ENCODE results near the gene TAS2R41. TPM values are rescaled to one million over a fixed set of nuclear protein-coding genes. Genes with fewer than 3 reads are reported as not detected.

The TAS2R41 gene
- total RNA-seq, 5 donors from 2014 or later (not counting 1 experiment from before 2014, with no cell fraction given), result 0.28 to 2.5 (median 0.93) TPM

DNA sequence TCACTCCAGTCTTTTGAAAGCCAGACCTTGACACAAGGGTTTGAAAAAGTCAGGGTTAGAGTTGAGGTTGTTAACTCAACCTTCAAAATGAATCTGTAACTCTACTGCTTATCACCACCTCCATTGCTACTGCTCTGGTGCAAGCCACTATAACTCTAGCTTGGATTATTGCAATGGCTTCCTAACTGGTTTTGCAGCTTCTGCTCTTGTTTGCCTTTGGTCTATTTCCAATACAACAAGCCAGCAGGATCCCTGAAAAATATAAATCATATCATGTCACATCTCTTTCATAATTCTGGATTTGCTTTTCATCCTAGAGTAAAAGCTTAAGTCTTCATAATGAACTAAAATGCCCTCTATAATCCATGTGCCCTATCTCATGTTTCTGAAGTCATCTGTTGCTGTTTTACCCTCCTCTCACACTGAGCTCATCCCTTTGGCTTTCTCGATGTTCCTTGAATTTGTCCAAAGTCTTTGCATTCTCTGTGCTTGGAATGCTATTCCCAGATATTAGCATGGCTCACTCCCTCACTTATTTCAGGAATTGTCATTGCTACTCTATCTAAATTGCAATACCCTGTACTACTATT is 23.5 kb upstream of the TAS2R41 start:
- H3K27ac Mint-ChIP-seq, result no peak overlapping the region
- ChIA-PET POLR2A (no interaction called here), CTCF (no interaction called here)
- H3K4me3 Mint-ChIP-seq, result no peak overlapping the region
- 88% methylated on average over 1 of the region's 1 CpG for WGBS (ENCODE audit: insufficient coverage)
- Histone ChIP-seq H3K36me3 (ENCODE audit: control insufficient read depth in 2 of 2, extremely low read depth in 1 of 2, insufficient read depth in 1 of 2, low read length in 1 of 2) (no peaks in the 10 kb centered on the region), H3K4me3 (ENCODE audit: control insufficient read depth in 1 of 2, extremely low read depth in 1 of 2, low read length in 1 of 2) (no peak overlapping the region), H3K27ac (ENCODE audit: low read length) (no peak overlapping the region), H3K4me1 (ENCODE audit: control insufficient read depth in 1 of 2, extremely low read depth in 1 of 2, insufficient read depth in 2 of 2, low read length in 2 of 2) (peaks cover 0 to 2% of the 10 kb centered on the region in 2 experiments), H3K27me3 (replicated peaks in 1 of 2; ENCODE audit: control insufficient read depth in 2 of 2, extremely low read depth in 1 of 2, insufficient read depth in 2 of 2, low read length in 1 of 2) (peaks cover 0 to 4% of the 10 kb centered on the region in 2 experiments), H3K9me3 (no peaks in the 10 kb centered on the region)
- H3K9me3 Mint-ChIP-seq, result no peaks in the 10 kb centered on the region
- H3K27me3 Mint-ChIP-seq, result no peaks in the 10 kb centered on the region
- H3K36me3 Mint-ChIP-seq, result peaks cover 28% of the 10 kb centered on the region
- no peak for DNase-seq
- ATAC-seq (replicated peaks in 1 of 4), result no peak
- peaks cover 15 to 26% (median 25%) of the 10 kb centered on the region in 3 donors for H3K4me1 Mint-ChIP-seq

DNA sequence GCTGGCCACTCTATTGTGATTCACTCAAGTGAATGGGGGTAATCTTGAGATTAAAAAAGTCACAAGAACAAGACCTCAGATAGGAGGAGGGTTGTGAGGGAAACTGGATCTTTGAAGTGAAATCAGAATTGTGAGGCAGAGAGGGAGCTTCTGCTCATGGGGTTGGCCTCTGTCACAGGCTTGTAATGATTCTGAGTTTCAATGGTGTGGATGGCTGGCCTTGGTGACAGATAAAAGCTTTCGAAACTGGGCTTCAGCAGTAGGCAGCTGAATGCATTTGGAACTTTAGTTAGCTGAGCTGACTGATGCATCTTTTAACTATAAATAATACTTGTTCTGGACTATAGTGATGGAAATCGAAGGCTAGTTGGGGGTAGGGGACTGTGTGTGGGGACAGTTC is 22.2 kb upstream of the TAS2R41 start:
- Mint-ChIP-seq H3K4me1 (peaks cover 15 to 26% (median 25%) of the 10 kb centered on the region in 3 donors), H3K9me3 (peaks cover 0 to under 1% (median 0%) of the 10 kb centered on the region in 3 donors), H3K36me3 (peaks cover 31% of the 10 kb centered on the region), H3K27me3 (no peaks in the 10 kb centered on the region), H3K27ac (no peak overlapping the region), H3K4me3 (no peak overlapping the region)
- Histone ChIP-seq H3K27me3 (replicated peaks in 1 of 2; ENCODE audit: control insufficient read depth in 2 of 2, extremely low read depth in 1 of 2, insufficient read depth in 2 of 2, low read length in 1 of 2) (peaks cover 0 to 4% of the 10 kb centered on the region in 2 experiments), H3K27ac (ENCODE audit: low read length) (no peak overlapping the region), H3K36me3 (ENCODE audit: control insufficient read depth in 2 of 2, extremely low read depth in 1 of 2, insufficient read depth in 1 of 2, low read length in 1 of 2) (no peaks in the 10 kb centered on the region), H3K9me3 (no peaks in the 10 kb centered on the region), H3K4me3 (ENCODE audit: control insufficient read depth in 1 of 2, extremely low read depth in 1 of 2, low read length in 1 of 2) (no peak overlapping the region), H3K4me1 (ENCODE audit: control insufficient read depth in 1 of 2, extremely low read depth in 1 of 2, insufficient read depth in 2 of 2, low read length in 2 of 2) (peaks cover 0 to 2% of the 10 kb centered on the region in 2 experiments)
- no CpG with 5 or more reads among the region's 2 CpGs for WGBS (ENCODE audit: insufficient coverage)
- ATAC-seq (replicated peaks in 1 of 4) (no peak), DNase-seq (no peak)
- POLR2A ChIA-PET, result no interaction called here
- CTCF ChIA-PET, result no interaction called here

DNA sequence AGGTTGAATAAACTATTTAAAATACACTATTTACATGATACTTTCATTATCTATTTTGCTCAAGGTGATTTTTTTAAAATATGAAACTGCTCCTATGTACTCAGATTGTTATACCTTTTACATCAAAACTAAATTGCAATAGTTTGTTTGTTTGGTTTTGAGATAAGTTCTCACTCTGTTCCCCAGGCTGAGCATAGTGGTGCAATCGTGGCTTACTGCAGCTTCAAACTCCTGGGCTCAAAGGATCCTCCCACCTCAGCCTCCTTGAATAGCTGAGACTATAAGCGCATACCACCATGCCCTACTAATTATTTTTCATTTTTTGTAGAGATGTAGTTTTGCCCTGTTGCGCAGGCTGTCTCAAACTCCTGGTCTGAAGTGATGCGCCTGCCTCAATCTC is 21.7 kb upstream of the TAS2R41 start:
- Mint-ChIP-seq H3K9me3 (peaks cover 0 to 3% (median 0%) of the 10 kb centered on the region in 3 donors), H3K27me3 (no peaks in the 10 kb centered on the region), H3K36me3 (peaks cover 35% of the 10 kb centered on the region), H3K4me3 (no peak overlapping the region), H3K4me1 (peaks cover 15 to 26% (median 25%) of the 10 kb centered on the region in 3 donors), H3K27ac (no peak overlapping the region)
- Histone ChIP-seq H3K27ac (ENCODE audit: low read length) (no peak overlapping the region), H3K4me1 (ENCODE audit: control insufficient read depth in 1 of 2, extremely low read depth in 1 of 2, insufficient read depth in 2 of 2, low read length in 2 of 2) (peaks cover 0 to 2% of the 10 kb centered on the region in 2 experiments), H3K4me3 (ENCODE audit: control insufficient read depth in 1 of 2, extremely low read depth in 1 of 2, low read length in 1 of 2) (no peak overlapping the region), H3K36me3 (ENCODE audit: control insufficient read depth in 2 of 2, extremely low read depth in 1 of 2, insufficient read depth in 1 of 2, low read length in 1 of 2) (no peaks in the 10 kb centered on the region), H3K27me3 (replicated peaks in 1 of 2; ENCODE audit: control insufficient read depth in 2 of 2, extremely low read depth in 1 of 2, insufficient read depth in 2 of 2, low read length in 1 of 2) (peaks cover 0 to 4% of the 10 kb centered on the region in 2 experiments), H3K9me3 (no peaks in the 10 kb centered on the region)
- ATAC-seq (replicated peaks in 1 of 4) (no peak), DNase-seq (no peak)
- POLR2A ChIA-PET, result no interaction called here
- CTCF ChIA-PET, result no interaction called here
- no CpG with 5 or more reads among the region's 4 CpGs for WGBS (ENCODE audit: insufficient coverage)

DNA sequence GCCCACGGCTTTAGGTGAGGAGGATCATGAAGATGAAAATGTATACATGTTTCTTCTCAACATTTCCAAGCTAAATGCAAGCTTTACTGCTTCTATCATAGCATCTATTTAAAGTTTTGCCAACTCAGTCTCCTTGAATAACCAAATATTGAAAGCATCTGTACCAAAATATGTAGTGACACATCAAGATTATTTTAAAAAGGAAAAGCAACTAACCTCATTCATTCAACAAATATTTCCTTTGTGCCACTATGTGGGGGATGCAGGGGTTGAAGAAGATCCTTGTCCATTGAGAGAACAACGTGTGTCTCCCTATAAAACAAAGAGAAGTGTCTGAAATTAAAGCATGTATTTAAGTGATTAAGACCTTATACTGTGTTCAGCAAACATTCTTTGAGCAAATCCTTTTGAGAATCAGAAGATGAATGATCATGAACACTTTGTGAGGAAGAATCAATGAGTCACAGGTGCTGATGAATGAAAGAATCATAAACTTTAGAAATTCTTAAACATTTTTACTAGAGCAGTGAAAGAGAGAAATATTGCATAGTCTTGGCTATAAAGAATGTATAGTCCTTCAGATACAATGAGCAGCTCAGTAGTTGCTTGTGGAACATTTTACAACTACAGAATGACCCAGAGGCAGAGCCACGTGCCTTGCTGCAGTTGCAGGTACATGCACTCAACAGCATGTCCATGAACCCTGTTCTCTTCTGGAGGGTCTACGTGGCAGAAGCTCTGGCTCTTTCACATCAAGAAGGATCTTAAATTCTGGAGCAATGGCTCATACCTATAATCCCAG is 20.5 kb upstream of the TAS2R41 start:
- Histone ChIP-seq H3K36me3 (ENCODE audit: control insufficient read depth in 2 of 2, extremely low read depth in 1 of 2, insufficient read depth in 1 of 2, low read length in 1 of 2) (no peaks in the 10 kb centered on the region), H3K27ac (ENCODE audit: low read length) (no peak overlapping the region), H3K27me3 (replicated peaks in 1 of 2; ENCODE audit: control insufficient read depth in 2 of 2, extremely low read depth in 1 of 2, insufficient read depth in 2 of 2, low read length in 1 of 2) (peaks cover 0 to 4% of the 10 kb centered on the region in 2 experiments), H3K9me3 (no peaks in the 10 kb centered on the region), H3K4me1 (ENCODE audit: control insufficient read depth in 1 of 2, extremely low read depth in 1 of 2, insufficient read depth in 2 of 2, low read length in 2 of 2) (peaks cover 0 to 2% of the 10 kb centered on the region in 2 experiments), H3K4me3 (ENCODE audit: control insufficient read depth in 1 of 2, extremely low read depth in 1 of 2, low read length in 1 of 2) (no peak overlapping the region)
- H3K4me1 Mint-ChIP-seq, result peaks cover 15 to 23% (median 21%) of the 10 kb centered on the region in 3 donors
- no peak for DNase-seq
- H3K4me3 Mint-ChIP-seq, result no peak overlapping the region
- no peak overlapping the region for H3K27ac Mint-ChIP-seq
- WGBS (ENCODE audit: insufficient coverage), result 68% methylated on average over 2 of the region's 4 CpGs
- H3K27me3 Mint-ChIP-seq, result no peaks in the 10 kb centered on the region
- POLR2A ChIA-PET, result no interaction called here
- peaks cover 31% of the 10 kb centered on the region for H3K36me3 Mint-ChIP-seq
- no peak for ATAC-seq (replicated peaks in 1 of 4)
- H3K9me3 Mint-ChIP-seq, result peaks cover 0 to 9% (median 0%) of the 10 kb centered on the region in 3 donors
- CTCF ChIA-PET, result no interaction called here

DNA sequence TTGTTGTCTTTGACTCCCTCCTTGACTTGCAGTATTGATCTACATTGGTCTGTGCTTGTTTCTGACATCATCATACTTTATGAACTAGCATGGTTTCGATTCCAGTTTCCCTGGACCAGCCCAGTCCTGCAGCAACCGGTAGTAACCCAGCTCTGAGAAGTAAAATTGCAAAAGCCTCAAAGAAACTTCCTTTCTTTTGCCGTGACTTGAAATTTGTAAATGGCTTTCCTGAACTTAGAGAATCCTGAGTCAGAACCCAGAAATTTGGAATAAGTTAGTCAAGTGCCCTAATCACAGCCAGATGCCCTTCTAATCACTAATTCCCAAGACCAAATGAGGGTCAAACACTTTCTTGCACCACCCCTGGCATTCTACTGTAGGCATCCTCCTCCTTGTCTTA is 19.4 kb upstream of the TAS2R41 start:
- H3K36me3 ChIP-seq (ENCODE audit: control insufficient read depth in 2 of 2, extremely low read depth in 1 of 2, insufficient read depth in 1 of 2, low read length in 1 of 2), result no peaks in the 10 kb centered on the region
- no peaks in the 10 kb centered on the region for H3K9me3 ChIP-seq
- peaks cover 0 to 9% (median 0%) of the 10 kb centered on the region in 3 donors for H3K9me3 Mint-ChIP-seq
- H3K27ac ChIP-seq (ENCODE audit: low read length), result no peak overlapping the region
- H3K27me3 ChIP-seq (replicated peaks in 1 of 2; ENCODE audit: control insufficient read depth in 2 of 2, extremely low read depth in 1 of 2, insufficient read depth in 2 of 2, low read length in 1 of 2), result peaks cover 0 to 4% of the 10 kb centered on the region in 2 experiments
- CTCF ChIA-PET, result no interaction called here
- peaks cover 5 to 12% (median 10%) of the 10 kb centered on the region in 3 donors for H3K4me1 Mint-ChIP-seq
- no peaks in the 10 kb centered on the region for H3K4me1 ChIP-seq (ENCODE audit: control insufficient read depth in 1 of 2, extremely low read depth in 1 of 2, insufficient read depth in 2 of 2, low read length in 2 of 2)
- peaks cover 26% of the 10 kb centered on the region for H3K36me3 Mint-ChIP-seq
- no peak overlapping the region for H3K27ac Mint-ChIP-seq
- no peak overlapping the region for H3K4me3 Mint-ChIP-seq
- ATAC-seq (replicated peaks in 1 of 4) (no peak), DNase-seq (no peak)
- no peak overlapping the region for H3K4me3 ChIP-seq (ENCODE audit: control insufficient read depth in 1 of 2, extremely low read depth in 1 of 2, low read length in 1 of 2)
- POLR2A ChIA-PET, result no interaction called here
- 82% methylated on average over 3 of the region's 3 CpGs for WGBS (ENCODE audit: insufficient coverage)
- H3K27me3 Mint-ChIP-seq, result no peaks in the 10 kb centered on the region

DNA sequence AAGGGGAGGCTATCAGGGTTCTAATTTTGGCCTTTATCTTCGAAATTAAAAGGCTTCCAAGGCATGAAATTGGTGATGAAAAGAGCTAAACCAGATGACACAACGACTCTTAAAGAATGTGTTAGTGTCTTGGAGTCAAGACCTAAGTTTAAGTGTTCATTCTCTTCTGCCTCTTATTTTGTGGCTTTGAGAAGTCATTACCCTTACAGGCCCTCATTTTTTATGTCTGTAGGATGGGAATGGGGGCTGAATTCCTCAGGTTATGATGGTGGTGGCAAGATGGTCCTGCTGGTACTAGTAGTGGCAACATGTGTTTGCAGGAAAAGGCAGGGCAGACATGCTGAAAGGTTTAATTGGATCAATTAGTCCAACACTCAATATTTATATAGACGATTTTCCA is 19.0 kb upstream of the TAS2R41 start:
- no peaks in the 10 kb centered on the region for H3K9me3 ChIP-seq
- ATAC-seq (replicated peaks in 1 of 4) (no peak), DNase-seq (no peak)
- no peak overlapping the region for H3K4me3 ChIP-seq (ENCODE audit: control insufficient read depth in 1 of 2, extremely low read depth in 1 of 2, low read length in 1 of 2)
- H3K36me3 ChIP-seq (ENCODE audit: control insufficient read depth in 2 of 2, extremely low read depth in 1 of 2, insufficient read depth in 1 of 2, low read length in 1 of 2), result no peaks in the 10 kb centered on the region
- H3K27me3 Mint-ChIP-seq, result no peaks in the 10 kb centered on the region
- no peaks in the 10 kb centered on the region for H3K4me1 ChIP-seq (ENCODE audit: control insufficient read depth in 1 of 2, extremely low read depth in 1 of 2, insufficient read depth in 2 of 2, low read length in 2 of 2)
- ChIA-PET CTCF (no interaction called here), POLR2A (no interaction called here)
- peaks cover 4 to 8% (median 8%) of the 10 kb centered on the region in 3 donors for H3K4me1 Mint-ChIP-seq
- H3K27me3 ChIP-seq (replicated peaks in 1 of 2; ENCODE audit: control insufficient read depth in 2 of 2, extremely low read depth in 1 of 2, insufficient read depth in 2 of 2, low read length in 1 of 2), result peaks cover 0 to 4% of the 10 kb centered on the region in 2 experiments
- H3K4me3 Mint-ChIP-seq, result no peak overlapping the region
- no peak overlapping the region for H3K27ac ChIP-seq (ENCODE audit: low read length)
- H3K9me3 Mint-ChIP-seq, result peaks cover 0 to 9% (median 0%) of the 10 kb centered on the region in 3 donors
- no peak overlapping the region for H3K27ac Mint-ChIP-seq
- WGBS (ENCODE audit: insufficient coverage), result no CpG with 5 or more reads among the region's 3 CpGs
- peaks cover 29% of the 10 kb centered on the region for H3K36me3 Mint-ChIP-seq
